ENCODE results near the gene INO80E. TPM values are rescaled to one million over a fixed set of nuclear protein-coding genes. Genes with fewer than 3 reads are reported as not detected.

Gene INO80E
- total RNA-seq, 1 donor from 2014 or later, result 114 TPM

DNA sequence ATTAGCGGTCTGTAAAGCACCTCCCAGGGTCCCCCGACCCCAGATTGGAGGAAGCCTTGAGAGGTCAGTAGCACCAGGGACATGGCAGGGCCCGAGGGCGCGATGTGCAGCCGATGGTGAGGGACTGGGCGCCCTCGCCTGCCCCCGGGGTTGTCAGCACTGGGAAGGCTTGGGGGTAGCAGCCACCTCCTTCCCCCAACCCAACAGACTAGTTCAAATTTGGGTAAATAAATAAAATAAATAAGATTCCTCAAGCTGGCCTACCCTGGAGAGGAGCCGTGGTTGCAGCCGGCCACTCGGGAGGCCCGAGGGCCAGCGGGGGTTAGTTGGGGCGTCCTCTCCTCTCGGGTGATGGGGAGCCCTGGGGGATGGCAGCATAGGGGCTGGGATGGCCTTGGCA, 28.4 kb downstream of the INO80E start:
- Histone ChIP-seq H3K4me3 (ENCODE audit: low read depth, low read length) (no peak overlapping the region), H3K27me3 (ENCODE audit: control insufficient read depth, insufficient read depth, low read length) (peaks cover 36% of the 10 kb centered on the region), H3K36me3 (ENCODE audit: control insufficient read depth, insufficient read depth, low read length) (no peaks in the 10 kb centered on the region)
- DNase-seq (ENCODE audit: low read depth), result no peak
- TF ChIP-seq, protein P1, sequence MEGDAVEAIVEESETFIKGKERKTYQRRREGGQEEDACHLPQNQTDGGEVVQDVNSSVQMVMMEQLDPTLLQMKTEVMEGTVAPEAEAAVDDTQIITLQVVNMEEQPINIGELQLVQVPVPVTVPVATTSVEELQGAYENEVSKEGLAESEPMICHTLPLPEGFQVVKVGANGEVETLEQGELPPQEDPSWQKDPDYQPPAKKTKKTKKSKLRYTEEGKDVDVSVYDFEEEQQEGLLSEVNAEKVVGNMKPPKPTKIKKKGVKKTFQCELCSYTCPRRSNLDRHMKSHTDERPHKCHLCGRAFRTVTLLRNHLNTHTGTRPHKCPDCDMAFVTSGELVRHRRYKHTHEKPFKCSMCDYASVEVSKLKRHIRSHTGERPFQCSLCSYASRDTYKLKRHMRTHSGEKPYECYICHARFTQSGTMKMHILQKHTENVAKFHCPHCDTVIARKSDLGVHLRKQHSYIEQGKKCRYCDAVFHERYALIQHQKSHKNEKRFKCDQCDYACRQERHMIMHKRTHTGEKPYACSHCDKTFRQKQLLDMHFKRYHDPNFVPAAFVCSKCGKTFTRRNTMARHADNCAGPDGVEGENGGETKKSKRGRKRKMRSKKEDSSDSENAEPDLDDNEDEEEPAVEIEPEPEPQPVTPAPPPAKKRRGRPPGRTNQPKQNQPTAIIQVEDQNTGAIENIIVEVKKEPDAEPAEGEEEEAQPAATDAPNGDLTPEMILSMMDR (IDR thresholded peaks at IDR 0.05; ENCODE audit: insufficient read depth, low read length, poor library complexity, severe bottlenecking), result no peak

DNA sequence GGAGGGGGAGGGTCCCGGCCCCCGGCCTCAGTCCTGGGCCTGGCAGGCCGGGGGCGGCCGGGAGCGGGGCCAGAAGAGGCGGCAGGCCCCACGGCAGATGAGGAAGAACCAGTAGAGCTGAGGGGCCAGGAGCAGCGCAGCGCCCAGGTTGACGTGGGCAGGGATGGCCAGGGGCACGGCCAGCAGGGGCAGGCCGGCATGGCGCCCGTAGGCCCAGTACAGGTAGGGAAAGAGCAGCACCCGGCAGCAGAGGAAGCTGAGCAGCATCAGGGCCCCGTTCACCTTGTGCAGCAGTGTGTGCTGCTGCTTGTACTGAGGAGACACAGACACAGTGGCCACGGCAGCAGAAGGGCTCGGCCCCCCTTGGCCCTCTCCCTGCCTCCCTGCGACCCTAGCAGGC, 29.1 kb downstream of the INO80E start:
- Histone ChIP-seq H3K36me3 (ENCODE audit: control insufficient read depth, insufficient read depth, low read length) (no peaks in the 10 kb centered on the region), H3K27me3 (ENCODE audit: control insufficient read depth, insufficient read depth, low read length) (peaks cover 42% of the 10 kb centered on the region), H3K4me3 (ENCODE audit: low read depth, low read length) (no peak overlapping the region)
- DNase-seq (ENCODE audit: low read depth), result no peak
- TF ChIP-seq, protein P1 (IDR thresholded peaks at IDR 0.05; ENCODE audit: insufficient read depth, low read length, poor library complexity, severe bottlenecking), result no peak

DNA sequence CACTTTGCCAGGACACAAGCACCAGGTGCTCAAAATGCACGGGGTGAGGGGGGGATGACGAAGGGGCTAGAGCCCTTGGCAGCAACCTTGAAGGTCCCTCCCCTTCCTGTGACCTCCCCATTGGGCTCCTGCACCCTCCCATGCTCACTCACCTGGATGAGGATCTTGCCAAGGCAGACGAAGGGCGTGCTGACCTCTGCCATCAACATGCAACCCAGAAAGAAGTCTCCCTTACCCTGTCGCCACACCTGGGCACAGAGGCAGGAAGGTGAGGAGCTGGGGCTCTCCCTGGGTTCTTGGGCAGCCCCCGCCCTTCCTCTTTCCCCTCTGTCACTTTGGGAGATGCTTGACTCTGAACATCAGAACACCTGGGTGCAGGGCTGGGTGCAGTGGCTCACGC, 29.5 kb downstream of the INO80E start:
- Histone ChIP-seq H3K27me3 (ENCODE audit: control insufficient read depth, insufficient read depth, low read length) (peaks cover 47% of the 10 kb centered on the region), H3K4me3 (ENCODE audit: low read depth, low read length) (no peak overlapping the region), H3K36me3 (ENCODE audit: control insufficient read depth, insufficient read depth, low read length) (no peaks in the 10 kb centered on the region)
- DNase-seq (ENCODE audit: low read depth), result no peak
- TF ChIP-seq, protein P1 (IDR thresholded peaks at IDR 0.05; ENCODE audit: insufficient read depth, low read length, poor library complexity, severe bottlenecking), result no peak

DNA sequence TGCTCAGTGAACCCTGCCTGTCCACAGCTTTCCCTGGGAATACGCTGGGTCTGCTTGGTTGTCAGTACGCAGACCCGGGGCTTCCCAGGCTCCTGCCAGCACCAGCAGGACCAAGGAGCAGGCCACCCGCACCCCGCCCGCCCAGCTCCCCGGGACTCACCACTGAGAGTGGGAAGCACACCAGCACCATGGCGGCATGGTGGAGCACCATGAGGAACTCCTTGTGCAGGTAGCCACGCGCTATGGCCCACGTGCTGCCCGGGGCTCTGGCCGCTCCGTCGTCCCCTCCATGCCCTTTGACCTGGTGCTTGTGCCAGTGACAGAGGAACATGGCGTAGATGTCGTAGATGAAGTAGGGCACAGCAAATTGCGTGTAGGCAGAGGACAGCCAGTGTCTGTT, 30.4 kb downstream of the INO80E start:
- TF ChIP-seq, protein P1 (IDR thresholded peaks at IDR 0.05; ENCODE audit: insufficient read depth, low read length, poor library complexity, severe bottlenecking), result no peak
- peaks cover 55% of the 10 kb centered on the region for H3K27me3 ChIP-seq (ENCODE audit: control insufficient read depth, insufficient read depth, low read length)

DNA sequence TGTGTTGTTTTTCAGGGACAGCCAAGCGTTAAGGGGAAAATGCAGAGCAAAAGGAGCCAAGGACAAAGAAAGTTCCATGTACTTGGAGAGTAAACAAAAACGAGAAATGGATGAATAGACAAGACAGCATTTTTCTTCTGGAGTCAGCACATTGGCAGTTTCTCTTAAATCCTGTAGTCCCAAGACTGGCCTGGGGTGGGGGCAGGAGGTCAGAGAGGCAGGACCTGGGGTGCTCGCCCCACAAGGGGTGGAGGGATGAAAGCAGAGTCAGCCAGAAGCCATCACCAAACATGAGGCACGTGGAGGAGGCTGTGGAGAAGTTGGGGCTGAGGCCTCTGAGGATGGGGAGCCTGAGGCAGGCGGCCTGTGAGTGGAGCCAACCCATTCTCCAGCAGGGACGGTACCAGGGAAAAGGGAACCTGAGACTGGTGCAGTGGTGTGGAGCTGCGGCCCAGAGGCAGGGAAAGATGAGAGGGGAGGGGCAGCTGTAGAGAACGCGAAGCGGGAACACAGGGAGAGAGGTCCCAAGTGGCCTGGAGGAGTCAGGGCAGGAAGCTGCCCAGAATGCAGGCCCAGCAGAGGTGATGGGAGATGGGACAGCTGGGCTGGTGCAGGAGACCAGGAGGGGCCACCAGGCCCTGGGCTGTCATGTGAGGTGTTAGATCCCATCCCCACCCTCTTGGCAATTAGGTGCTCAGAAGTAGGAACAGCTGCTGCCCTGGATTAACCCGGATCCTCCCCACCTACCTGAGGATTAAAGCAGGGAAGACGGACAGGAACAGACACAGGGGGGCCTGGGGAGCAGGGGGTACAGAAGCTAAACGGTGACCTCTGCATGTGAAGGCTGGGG, 31.8 kb downstream of the INO80E start:
- Histone ChIP-seq H3K36me3 (ENCODE audit: control insufficient read depth, insufficient read depth, low read length) (no peaks in the 10 kb centered on the region), H3K4me3 (ENCODE audit: low read depth, low read length) (no peak overlapping the region), H3K27me3 (ENCODE audit: control insufficient read depth, insufficient read depth, low read length) (peaks cover 62% of the 10 kb centered on the region)
- TF ChIP-seq, protein P1 (IDR thresholded peaks at IDR 0.05; ENCODE audit: insufficient read depth, low read length, poor library complexity, severe bottlenecking), result no peak
- no peak for DNase-seq (ENCODE audit: low read depth)

More for the DNA sequence above, 30.4 kb downstream of the INO80E start:
- no peak overlapping the region for H3K4me3 ChIP-seq (ENCODE audit: low read depth, low read length)
- DNase-seq (ENCODE audit: low read depth), result no peak
- no peaks in the 10 kb centered on the region for H3K36me3 ChIP-seq (ENCODE audit: control insufficient read depth, insufficient read depth, low read length)
